Measurements from ENCODE around the gene FAM117B.
"Not testable (repeated sequence)": the region's sequence is repeated elsewhere in the genome, so short reads cannot be mapped to it uniquely, and the experiment has no call there.

The FAM117B gene

GRCh38 chr2:202638721-202639120, 4.0 kb downstream of the FAM117B start:
- no peak for DNase-seq (ENCODE audit: low read depth in 3 of 3)

- DNase-seq (ENCODE audit: low read depth in 3 of 3) = no peak
Observed at GRCh38 chr2:202639231-202639630, 4.5 kb downstream of the FAM117B start.

- DNase-seq (ENCODE audit: low read depth in 3 of 3) = no peak
Observed at GRCh38 chr2:202642567-202642966, 7.8 kb downstream of the FAM117B start.

- no peak for DNase-seq (ENCODE audit: low read depth in 3 of 3)
Observed at GRCh38 chr2:202643012-202643858, 8.5 kb downstream of the FAM117B start.

- DNase-seq (ENCODE audit: low read depth in 3 of 3) = no peak
Observed at GRCh38 chr2:202652119-202652518, 17.4 kb downstream of the FAM117B start.

GRCh38 chr2:202653890-202654289, 19.1 kb downstream of the FAM117B start:
- no peak for DNase-seq (ENCODE audit: low read depth in 3 of 3)

GRCh38 chr2:202657876-202658275, 23.1 kb downstream of the FAM117B start:
- DNase-seq (ENCODE audit: low read depth in 3 of 3) = no peak

GRCh38 chr2:202660796-202661195, 26.0 kb downstream of the FAM117B start:
- no peak for DNase-seq (ENCODE audit: low read depth in 3 of 3)

GRCh38 chr2:202669841-202670240, 35.1 kb downstream of the FAM117B start:
- no peak for DNase-seq (ENCODE audit: low read depth in 3 of 3)

- DNase-seq (ENCODE audit: low read depth in 3 of 3) = no peak
Observed at GRCh38 chr2:202671317-202672035, 36.7 kb downstream of the FAM117B start.

GRCh38 chr2:202675097-202675496, 40.3 kb downstream of the FAM117B start:
- not testable (repeated sequence) for DNase-seq (ENCODE audit: low read depth in 3 of 3)

- no peak for DNase-seq (ENCODE audit: low read depth in 3 of 3)
Observed at GRCh38 chr2:202679980-202680379, 45.2 kb downstream of the FAM117B start.

- DNase-seq (ENCODE audit: low read depth in 3 of 3) = no peak
Observed at GRCh38 chr2:202680512-202680911, 45.7 kb downstream of the FAM117B start.

GRCh38 chr2:202681688-202682205, 47.0 kb downstream of the FAM117B start:
- DNase-seq (ENCODE audit: low read depth in 3 of 3) = no peak

- no peak for DNase-seq (ENCODE audit: low read depth in 3 of 3)
Observed at GRCh38 chr2:202682274-202682673, 47.5 kb downstream of the FAM117B start.

- no peak for DNase-seq (ENCODE audit: low read depth in 3 of 3)
Observed at GRCh38 chr2:202687276-202687675, 52.5 kb downstream of the FAM117B start.

- no peak for DNase-seq (ENCODE audit: low read depth in 3 of 3)
Observed at GRCh38 chr2:202689459-202689858, 54.7 kb downstream of the FAM117B start.

- DNase-seq (ENCODE audit: low read depth in 3 of 3) = no peak
Observed at GRCh38 chr2:202689898-202690297, 55.1 kb downstream of the FAM117B start.

GRCh38 chr2:202690321-202690900, 55.6 kb downstream of the FAM117B start:
- no peak for DNase-seq (ENCODE audit: low read depth in 3 of 3)

- DNase-seq (ENCODE audit: low read depth in 3 of 3) = no peak
Observed at GRCh38 chr2:202693503-202693902, 58.7 kb downstream of the FAM117B start.

GRCh38 chr2:202695166-202695565, 60.4 kb downstream of the FAM117B start:
- no peak for DNase-seq (ENCODE audit: low read depth in 3 of 3)
